SK-N-SH (cell line): ENCODE measurements around the gene NRP2. TPM values are rescaled to one million over a fixed set of nuclear protein-coding genes. Genes with fewer than 3 reads are reported as not detected.

ENCODE experiments used
- CTCF ChIA-PET: fragments of 300-600, 350-600 bp; formaldehyde crosslinking; extraction: SDS; loops from one replicate; lab custom pipeline; 2021; lab: Yijun Ruan, JAX
- POLR2A ChIA-PET: fragments of 350-600 bp; sonication (Branson Sonifier 250); formaldehyde crosslinking; extraction: SDS; loops from one replicate; lab custom pipeline; 2020; ENCODE audit warnings: antibody characterized with exemption, inconsistent platforms; lab: Yijun Ruan, JAX
- DNase-seq: peaks from one replicate; pipeline ENCODE4 v3.0.0; 2012
- H2AFZ ChIP-seq: fragments of 200-600 bp; sonication (generic); 2 replicates; pipeline ENCODE4 v1.8.1; 2016; ENCODE audit warnings: antibody characterized with exemption, mild to moderate bottlenecking, low read depth
- H3F3A ChIP-seq: fragments of 200-600 bp; sonication (generic); replicated peaks from 2 replicates; pipeline ENCODE3; 2016; ENCODE audit warnings: antibody characterized with exemption, mild to moderate bottlenecking; ENCODE audit not compliant: insufficient read depth
- H3K27ac ChIP-seq, 2 experiments: fragments of 200-500 bp in 1 of 2; fragments of 200-600 bp in 1 of 2; sonication (Bioruptor generic) in 1 of 2; sonication (generic), shearing (Covaris generic) in 1 of 2; 2 replicates each; pipeline versions ENCODE4 v1.5.1 to v1.6.1; 2014 to 2016; ENCODE audit warnings: low read depth in 2 of 2, inconsistent platforms in 1 of 2, low read length in 1 of 2, mild to moderate bottlenecking in 1 of 2, mixed read lengths in 1 of 2
- H3K27me3 ChIP-seq: fragments of 200-600 bp; sonication (generic), shearing (Covaris generic); 2 replicates; pipeline ENCODE4 v1.6.1; 2016; ENCODE audit warnings: mixed run types; ENCODE audit not compliant: insufficient read depth
- H3K36me3 ChIP-seq, 2 experiments: fragments of 200-500 bp in 1 of 2; fragments of 200-600 bp in 1 of 2; sonication (Bioruptor generic) in 1 of 2; sonication (generic) in 1 of 2; replicated peaks in 1 of 2; 2 replicates each; pipeline versions ENCODE3 to v1.5.1; 2014 to 2016; ENCODE audit warnings: low read length in 1 of 2, mild to moderate bottlenecking in 1 of 2; ENCODE audit not compliant: insufficient read depth in 2 of 2, control insufficient read depth in 1 of 2
- H3K4me1 ChIP-seq, 2 experiments: fragments of 200-500 bp in 1 of 2; fragments of 200-600 bp in 1 of 2; sonication (Bioruptor generic) in 1 of 2; sonication (generic), shearing (Covaris generic) in 1 of 2; 2 replicates each; pipeline versions ENCODE4 v1.5.1 to v1.6.1; 2014 to 2016; ENCODE audit warnings: low read depth in 1 of 2, low read length in 1 of 2, mixed run types in 1 of 2; ENCODE audit not compliant: insufficient read depth in 2 of 2, control insufficient read depth in 1 of 2
- H3K4me2 ChIP-seq: fragments of 200-600 bp; sonication (generic), shearing (Covaris generic); 2 replicates; pipeline ENCODE4 v1.6.1; 2017; ENCODE audit warnings: mixed run types
- H3K4me3 ChIP-seq, 2 experiments: fragments of 200-500 bp in 1 of 2; fragments of 200-600 bp in 1 of 2; sonication (Bioruptor generic) in 1 of 2; sonication (generic), shearing (Covaris generic) in 1 of 2; 2 replicates each; pipeline versions ENCODE4 v1.5.1 to v1.8.1; 2014 to 2016; ENCODE audit warnings: low read depth in 2 of 2, inconsistent platforms in 1 of 2, low read length in 1 of 2, mild to moderate bottlenecking in 1 of 2, mixed read lengths in 1 of 2, moderate library complexity in 1 of 2
- H3K79me2 ChIP-seq: fragments of 200-600 bp; sonication (generic); 2 replicates; pipeline ENCODE4 v1.8.1; 2017; ENCODE audit warnings: mild to moderate bottlenecking; ENCODE audit not compliant: insufficient read depth
- H3K9ac ChIP-seq: fragments of 200-600 bp; sonication (generic); 2 replicates; pipeline ENCODE4 v1.6.1; 2017; ENCODE audit warnings: mixed run types
- H3K9me2 ChIP-seq: fragments of 200-600 bp; sonication (generic); 2 replicates; pipeline ENCODE4 v1.6.1; 2017; ENCODE audit warnings: mixed run types
- H3K9me3 ChIP-seq: fragments of 200-600 bp; sonication (generic); 2 replicates; pipeline ENCODE4 v1.6.1; 2017; ENCODE audit warnings: mixed run types, mild to moderate bottlenecking, moderate library complexity
- H4K20me1 ChIP-seq: fragments of 200-600 bp; sonication (generic); 2 replicates; pipeline ENCODE4 v1.6.1; 2017; ENCODE audit warnings: mild to moderate bottlenecking, mixed run types; ENCODE audit not compliant: insufficient read depth
- CTCF ChIP-seq: fragments of 200-600 bp; sonication (generic); IDR thresholded peaks from 2 replicates; pipeline ENCODE4 v1.6.1; 2017; ENCODE audit warnings: antibody characterized with exemption, mild to moderate bottlenecking, moderate library complexity
- EZH2phosphoT487 ChIP-seq: fragments of 200-600 bp; sonication (generic); IDR thresholded peaks from 2 replicates; pipeline ENCODE4 v1.6.1; 2017; ENCODE audit warnings: low read depth, mixed run types, mild to moderate bottlenecking, antibody characterized with exemption, moderate library complexity, borderline replicate concordance
- GABPA ChIP-seq: IDR thresholded peaks from 2 replicates; pipeline ENCODE4 v1.4.0; 2012; ENCODE audit warnings: low read depth, mild to moderate bottlenecking
- MXI1 ChIP-seq: IDR thresholded peaks from 2 replicates; pipeline ENCODE4 v1.6.1; 2012; ENCODE audit warnings: mild to moderate bottlenecking, low read depth, low read length, improper control_type of control experiment
- NFIC ChIP-seq: IDR thresholded peaks from 2 replicates; pipeline ENCODE4 v1.4.0; 2012; ENCODE audit warnings: borderline replicate concordance
- RFX5 ChIP-seq: IDR thresholded peaks from 2 replicates; pipeline ENCODE4 v1.6.1; 2012; ENCODE audit warnings: mild to moderate bottlenecking, improper control_type of control experiment, low read length
- TAF1 ChIP-seq: IDR thresholded peaks from 2 replicates; pipeline ENCODE4 v1.6.1; 2012; ENCODE audit warnings: low read depth, mild to moderate bottlenecking, low read length, moderate library complexity, borderline replicate concordance
- TCF12 ChIP-seq: IDR thresholded peaks from 2 replicates; pipeline ENCODE4 v1.4.0; 2012
- TEAD4 ChIP-seq: IDR thresholded peaks from 2 replicates; pipeline ENCODE4 v1.4.0; 2012; ENCODE audit warnings: mild to moderate bottlenecking, borderline replicate concordance; ENCODE audit not compliant: insufficient read depth
- USF1 ChIP-seq: IDR thresholded peaks from 2 replicates; pipeline ENCODE4 v1.4.0; 2012; ENCODE audit warnings: low read depth, borderline replicate concordance
- USF2 ChIP-seq: fragments of 150-350 bp; IDR thresholded peaks from 2 replicates; pipeline ENCODE4 v1.6.1; 2017; ENCODE audit warnings: antibody characterized with exemption, low read length, low read depth, borderline replicate concordance
- ZBTB33 ChIP-seq: IDR thresholded peaks from 2 replicates; pipeline ENCODE4 v1.4.0; 2012; ENCODE audit warnings: low read depth, borderline replicate concordance
- WGBS: methylation state at CpG from one replicate; pipeline ENCODE4 v1.1.6; 2017; ENCODE audit warnings: low lambda C conversion rate; 5-methylcytosine and 5-hydroxymethylcytosine counted together
- polyA plus RNA-seq, 3 experiments: library from polyadenylated mRNA; depleted of rRNA; stranded (reverse); fragments of >200 nt; gene quantifications; 2 replicates each; pipeline ENCODE4 v1.2.3, GENCODE V29; 2012

Gene NRP2
- polyA plus RNA-seq, 1 of the 3 experiments (the other 2 are of a cell fraction), result 68.8 TPM

GRCh38 chr2:205755923-205756322, 73.6 kb downstream of the NRP2 start:
- peaks cover 10% of the 10 kb centered on the region for H3F3A ChIP-seq
- H3K9me3 ChIP-seq, result no peaks in the 10 kb centered on the region
- WGBS, result 97% methylated on average over 3 of the region's 3 CpGs
- no peak overlapping the region for H3K9ac ChIP-seq
- H3K27ac ChIP-seq, result no peak overlapping the region
- DNase-seq, result no peak
- H3K9me2 ChIP-seq, result no peaks in the 10 kb centered on the region
- ChIA-PET POLR2A (interaction anchor here (1.0 kb wide), 1 partner anchor 10 kb away, joined by 4 read pairs; no protein-coding TSS in a partner anchor), CTCF (interaction anchor here (1.2 kb wide), 1 partner anchor 170 kb away, joined by 3 read pairs; no protein-coding TSS in a partner anchor)
- TF ChIP-seq TCF12, result no peak
- no peak for TF ChIP-seq GABPA
- TF ChIP-seq RFX5, result no peak
- TF ChIP-seq CTCF, result no peak
- no peak for TF ChIP-seq TAF1
- TF ChIP-seq MXI1, result no peak
- no peak for TF ChIP-seq TEAD4
- TF ChIP-seq NFIC, result no peak
- H3K4me1 ChIP-seq, result peaks cover 8 to 27% of the 10 kb centered on the region in 2 experiments; a peak in 3 of 4 replicates
- H3K4me2 ChIP-seq, result no peak overlapping the region
- no peaks in the 10 kb centered on the region for H4K20me1 ChIP-seq
- no peak overlapping the region for H3K4me3 ChIP-seq
- no peaks in the 10 kb centered on the region for H3K79me2 ChIP-seq
- peaks cover 15 to 30% of the 10 kb centered on the region in 2 experiments for H3K36me3 ChIP-seq
- H3K27me3 ChIP-seq, result no peaks in the 10 kb centered on the region
- no peak overlapping the region for H2AFZ ChIP-seq

- Histone ChIP-seq H3K4me1 (peaks cover 8 to 26% of the 10 kb centered on the region in 2 experiments; a peak in 3 of 4 replicates), H3K9me3 (no peaks in the 10 kb centered on the region), H2AFZ (no peak overlapping the region), H3K27me3 (no peaks in the 10 kb centered on the region), H3K79me2 (no peaks in the 10 kb centered on the region), H3K27ac (peak overlapping the region in 1 of 2 experiments; percentile 67; a peak in 2 of 4 replicates), H3F3A (peaks cover 10% of the 10 kb centered on the region), H3K36me3 (peaks cover 20 to 34% of the 10 kb centered on the region in 2 experiments), H3K9ac (no peak overlapping the region), H3K4me3 (no peak overlapping the region; a peak in 1 of 4 replicates), H4K20me1 (no peaks in the 10 kb centered on the region), H3K4me2 (peak overlapping the region; percentile 14; the same call in 1 of the 2 replicates), H3K9me2 (no peaks in the 10 kb centered on the region)
- no peak for DNase-seq
- TF ChIP-seq EZH2phosphoT487 (no peak), USF2 (no peak), ZBTB33 (no peak), USF1 (no peak)
- POLR2A ChIA-PET, result no interaction called here
- CTCF ChIA-PET, result interaction anchor here (0.9 to 1.5 kb wide), 3 partner anchors 8 to 82 kb away, joined by 3 to 4 read pairs (median 3); no protein-coding TSS in a partner anchor
- 90% methylated on average over 4 of the region's 4 CpGs for WGBS
Observed at GRCh38 chr2:205757271-205757670, 75.0 kb downstream of the NRP2 start.
